Measurements from ENCODE around the gene TBC1D10A. TPM values are rescaled to one million over a fixed set of nuclear protein-coding genes. Genes with fewer than 3 reads are reported as not detected.

TBC1D10A gene
- total RNA-seq, 1 experiment from 2014 or later, result 8.4 TPM

GRCh38 chr22:30301995-30302809 is 24.5 kb downstream of the TBC1D10A start:
- Histone ChIP-seq H3K4me3 (ENCODE audit: low read depth, low read length, poor library complexity, severe bottlenecking) (no peak overlapping the region), H3K4me1 (ENCODE audit: insufficient read depth, low read length, poor library complexity, severe bottlenecking) (peaks cover 8% of the 10 kb centered on the region), H3K27me3 (replicated peaks; ENCODE audit: insufficient read depth, low read depth, low read length, poor library complexity) (no peaks in the 10 kb centered on the region), H3K9me3 (ENCODE audit: low read depth, low read length, poor library complexity, severe bottlenecking) (no peaks in the 10 kb centered on the region), H3K36me3 (ENCODE audit: insufficient read depth, low read length, poor library complexity, severe bottlenecking) (no peaks in the 10 kb centered on the region), H3K27ac (ENCODE audit: low read depth, low read length, poor library complexity, severe bottlenecking) (no peak overlapping the region)
- TF ChIP-seq CTCF (conservative IDR thresholded peaks at IDR 0.05; ENCODE audit: low read depth, low read length) (no peak), EZH2 (IDR thresholded peaks at IDR 0.05; ENCODE audit: borderline replicate concordance, low read depth, low read length, poor library complexity, severe bottlenecking) (no peak)
- ChIA-PET POLR2A (ENCODE audit: low non-redundant PET) (no interaction called here), CTCF (no interaction called here)
- DNase-seq (ENCODE audit: low spot score), result no peak
- BruUV-seq (replicated peaks), result no TSS peak
- intact Hi-C loops (cut with micrococcal nuclease; ENCODE audit: unreplicated experiment), result no loop called here

GRCh38 chr22:30299322-30299721 is 27.4 kb downstream of the TBC1D10A start:
- POLR2A ChIA-PET (ENCODE audit: low non-redundant PET), result no interaction called here
- H3K27ac ChIP-seq (ENCODE audit: low read depth, low read length, poor library complexity, severe bottlenecking), result no peak overlapping the region
- no peaks in the 10 kb centered on the region for H3K36me3 ChIP-seq (ENCODE audit: insufficient read depth, low read length, poor library complexity, severe bottlenecking)
- no peaks in the 10 kb centered on the region for H3K27me3 ChIP-seq (replicated peaks; ENCODE audit: insufficient read depth, low read depth, low read length, poor library complexity)
- no peak for DNase-seq (ENCODE audit: low spot score)
- CTCF ChIA-PET, result no interaction called here
- no peaks in the 10 kb centered on the region for H3K4me1 ChIP-seq (ENCODE audit: insufficient read depth, low read length, poor library complexity, severe bottlenecking)
- intact Hi-C loops (cut with micrococcal nuclease; ENCODE audit: unreplicated experiment), result no loop called here
- no peak overlapping the region for H3K4me3 ChIP-seq (ENCODE audit: low read depth, low read length, poor library complexity, severe bottlenecking)
- no peaks in the 10 kb centered on the region for H3K9me3 ChIP-seq (ENCODE audit: low read depth, low read length, poor library complexity, severe bottlenecking)
- BruUV-seq (replicated peaks), result no TSS peak
- TF ChIP-seq EZH2 (IDR thresholded peaks at IDR 0.05; ENCODE audit: borderline replicate concordance, low read depth, low read length, poor library complexity, severe bottlenecking) (no peak), CTCF (conservative IDR thresholded peaks at IDR 0.05; ENCODE audit: low read depth, low read length) (no peak)

GRCh38 chr22:30297991-30298701 is 28.6 kb downstream of the TBC1D10A start:
- POLR2A ChIA-PET (ENCODE audit: low non-redundant PET), result no interaction called here
- Histone ChIP-seq H3K4me3 (ENCODE audit: low read depth, low read length, poor library complexity, severe bottlenecking) (no peak overlapping the region), H3K36me3 (ENCODE audit: insufficient read depth, low read length, poor library complexity, severe bottlenecking) (no peaks in the 10 kb centered on the region), H3K27me3 (replicated peaks; ENCODE audit: insufficient read depth, low read depth, low read length, poor library complexity) (no peaks in the 10 kb centered on the region), H3K27ac (ENCODE audit: low read depth, low read length, poor library complexity, severe bottlenecking) (no peak overlapping the region), H3K9me3 (ENCODE audit: low read depth, low read length, poor library complexity, severe bottlenecking) (no peaks in the 10 kb centered on the region), H3K4me1 (ENCODE audit: insufficient read depth, low read length, poor library complexity, severe bottlenecking) (no peaks in the 10 kb centered on the region)
- BruUV-seq (replicated peaks), result no TSS peak
- CTCF ChIA-PET, result no interaction called here
- intact Hi-C loops (cut with micrococcal nuclease; ENCODE audit: unreplicated experiment), result no loop called here
- no peak for TF ChIP-seq CTCF (conservative IDR thresholded peaks at IDR 0.05; ENCODE audit: low read depth, low read length)
- no peak for TF ChIP-seq EZH2 (IDR thresholded peaks at IDR 0.05; ENCODE audit: borderline replicate concordance, low read depth, low read length, poor library complexity, severe bottlenecking)
- no peak for DNase-seq (ENCODE audit: low spot score)
